Glutamatergic neuron (in vitro differentiated cells): ENCODE data around the gene LRRC51. TPM values are rescaled to one million over a fixed set of nuclear protein-coding genes. Genes with fewer than 3 reads are reported as not detected.

Source experiments
- DNase-seq: peaks from one replicate; pipeline ENCODE4 v3.0.0; 2022
- H3K27ac Mint-ChIP-seq: one replicate; pipeline ENCODE4 v1.8.0; 2020; ENCODE audit warnings: mild to moderate bottlenecking, mixed read lengths, inconsistent platforms; ENCODE audit not compliant: unreplicated experiment
- H3K27me3 Mint-ChIP-seq: one replicate; pipeline ENCODE4 v1.8.0; 2020; ENCODE audit warnings: mild to moderate bottlenecking, moderate library complexity, mixed read lengths, inconsistent platforms; ENCODE audit not compliant: unreplicated experiment
- H3K36me3 Mint-ChIP-seq: one replicate; pipeline ENCODE4 v1.8.0; 2020; ENCODE audit warnings: mild to moderate bottlenecking, mixed read lengths, inconsistent platforms; ENCODE audit not compliant: unreplicated experiment
- H3K4me1 Mint-ChIP-seq: one replicate; pipeline ENCODE4 v1.8.0; 2020; ENCODE audit warnings: mild to moderate bottlenecking, low read depth, mixed read lengths, inconsistent platforms; ENCODE audit not compliant: unreplicated experiment
- H3K4me3 Mint-ChIP-seq: one replicate; pipeline ENCODE4 v1.8.0; 2020; ENCODE audit warnings: mild to moderate bottlenecking, mixed read lengths, inconsistent platforms; ENCODE audit not compliant: unreplicated experiment
- H3K9me3 Mint-ChIP-seq: one replicate; pipeline ENCODE4 v1.8.0; 2020; ENCODE audit warnings: mild to moderate bottlenecking, moderate library complexity, mixed read lengths, inconsistent platforms; ENCODE audit not compliant: unreplicated experiment
- total RNA-seq: library from RNA; stranded (reverse); fragmentation: NEBNext Ultra II Directional; extraction: Animal tissue kit (Norgen Biotek cat#: 25700); gene quantifications from one replicate; pipeline ENCODE4 v1.2.1, GENCODE V29; 2021; ENCODE audit not compliant: unreplicated experiment
- TF ChIP-seq, protein P1 (sequence below): fragments of 200-600 bp; sonication (generic); IDR thresholded peaks from one replicate; pipeline ENCODE4 v1.5.0; 2021; ENCODE audit not compliant: partially characterized antibody, unreplicated experiment

Gene LRRC51
- total RNA-seq, 1 donor from 2014 or later: 8.3 TPM

DNA sequence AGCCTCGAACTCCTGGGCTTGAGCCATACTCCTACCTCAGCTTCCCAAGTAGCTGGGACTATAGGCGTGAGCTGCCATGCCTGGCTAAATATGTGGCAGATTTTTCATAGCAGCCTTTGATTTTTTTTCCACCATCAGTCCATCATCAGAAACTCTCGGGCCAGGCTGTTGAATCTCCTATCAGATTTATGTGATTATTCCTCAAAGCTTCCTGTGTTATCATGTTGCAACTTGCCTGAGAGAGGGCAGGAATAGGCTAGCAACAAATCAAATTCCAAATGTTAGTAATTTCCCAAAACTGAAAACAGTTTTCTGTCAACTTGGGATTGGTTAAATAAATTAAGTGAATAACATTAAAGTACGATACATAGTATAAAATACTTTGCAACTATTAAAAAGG lies 3.4 kb downstream of the LRRC51 start:
- no peak for DNase-seq
- TF ChIP-seq, protein P1, sequence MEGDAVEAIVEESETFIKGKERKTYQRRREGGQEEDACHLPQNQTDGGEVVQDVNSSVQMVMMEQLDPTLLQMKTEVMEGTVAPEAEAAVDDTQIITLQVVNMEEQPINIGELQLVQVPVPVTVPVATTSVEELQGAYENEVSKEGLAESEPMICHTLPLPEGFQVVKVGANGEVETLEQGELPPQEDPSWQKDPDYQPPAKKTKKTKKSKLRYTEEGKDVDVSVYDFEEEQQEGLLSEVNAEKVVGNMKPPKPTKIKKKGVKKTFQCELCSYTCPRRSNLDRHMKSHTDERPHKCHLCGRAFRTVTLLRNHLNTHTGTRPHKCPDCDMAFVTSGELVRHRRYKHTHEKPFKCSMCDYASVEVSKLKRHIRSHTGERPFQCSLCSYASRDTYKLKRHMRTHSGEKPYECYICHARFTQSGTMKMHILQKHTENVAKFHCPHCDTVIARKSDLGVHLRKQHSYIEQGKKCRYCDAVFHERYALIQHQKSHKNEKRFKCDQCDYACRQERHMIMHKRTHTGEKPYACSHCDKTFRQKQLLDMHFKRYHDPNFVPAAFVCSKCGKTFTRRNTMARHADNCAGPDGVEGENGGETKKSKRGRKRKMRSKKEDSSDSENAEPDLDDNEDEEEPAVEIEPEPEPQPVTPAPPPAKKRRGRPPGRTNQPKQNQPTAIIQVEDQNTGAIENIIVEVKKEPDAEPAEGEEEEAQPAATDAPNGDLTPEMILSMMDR: no peak
- H3K4me3 Mint-ChIP-seq: no peak overlapping the region
- peaks cover 26% of the 10 kb centered on the region for H3K4me1 Mint-ChIP-seq
- H3K27ac Mint-ChIP-seq: no peak overlapping the region
- H3K36me3 Mint-ChIP-seq: no peaks in the 10 kb centered on the region
- peaks cover 11% of the 10 kb centered on the region for H3K9me3 Mint-ChIP-seq
- peaks cover 7% of the 10 kb centered on the region for H3K27me3 Mint-ChIP-seq

DNA sequence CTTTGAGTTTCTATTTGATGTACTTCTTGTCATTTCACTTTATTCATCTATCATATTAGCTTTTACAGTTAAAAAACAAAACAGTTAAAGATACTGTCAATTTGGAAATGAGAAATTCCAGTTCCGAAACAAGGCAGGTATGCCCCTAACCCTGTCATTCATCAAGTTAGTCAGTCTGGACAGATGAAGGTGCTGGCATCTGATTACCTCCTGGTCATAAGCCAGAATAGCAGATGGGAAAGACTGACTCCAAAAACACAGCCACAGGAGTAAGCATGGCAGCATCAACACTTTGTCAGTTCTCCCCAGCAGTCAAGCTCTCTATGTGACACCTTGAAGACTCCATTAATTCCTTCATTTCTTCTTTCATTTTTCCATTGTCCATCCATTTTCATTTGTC lies 4.3 kb downstream of the LRRC51 start:
- no peaks in the 10 kb centered on the region for H3K36me3 Mint-ChIP-seq

DNA sequence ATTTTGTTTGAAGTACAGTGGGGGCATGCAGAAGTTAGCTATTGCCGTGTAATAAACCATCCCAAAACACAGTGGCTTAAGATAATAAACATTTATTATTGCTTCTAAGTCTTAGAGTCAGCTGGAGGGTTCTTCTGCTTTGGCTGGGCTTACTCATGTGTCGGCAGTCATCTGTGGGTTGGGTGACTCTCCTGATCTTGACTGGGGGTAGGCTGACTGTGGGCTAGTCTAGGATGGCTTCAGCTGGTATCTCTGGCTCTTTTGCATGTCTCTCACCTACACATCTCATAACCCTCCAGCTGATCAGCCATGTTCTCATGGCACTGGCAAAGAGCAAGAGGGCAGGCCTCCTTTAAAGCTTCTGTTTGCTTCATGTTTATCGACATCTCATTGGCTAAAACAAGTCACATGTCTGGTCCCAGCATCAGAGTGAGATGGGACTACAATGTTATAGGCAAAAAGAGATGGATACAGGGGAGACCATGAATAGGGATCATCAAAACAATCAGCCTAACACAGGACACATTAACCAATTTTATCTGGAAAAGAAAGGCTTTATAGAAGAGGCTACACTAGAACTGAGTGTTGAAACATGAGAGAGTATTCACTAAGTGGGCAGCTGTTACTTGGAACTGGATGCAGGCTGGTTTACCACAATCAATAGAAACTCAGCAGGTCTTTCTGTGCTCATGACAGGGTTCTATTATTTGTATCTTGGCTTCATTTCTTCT lies 5.1 kb downstream of the LRRC51 start:
- Mint-ChIP-seq H3K9me3 (peaks cover 8% of the 10 kb centered on the region), H3K36me3 (no peaks in the 10 kb centered on the region), H3K27ac (peak overlapping the region; percentile 88), H3K27me3 (peaks cover 5% of the 10 kb centered on the region), H3K4me3 (peak overlapping the region; percentile 9), H3K4me1 (peaks cover 25% of the 10 kb centered on the region)
- TF ChIP-seq, protein P1: no peak
- no peak for DNase-seq

More for the DNA sequence above, 4.3 kb downstream of the LRRC51 start:
- no peak for DNase-seq
- TF ChIP-seq, protein P1: no peak
- no peak overlapping the region for H3K4me3 Mint-ChIP-seq
- H3K27me3 Mint-ChIP-seq: peaks cover 5% of the 10 kb centered on the region
- H3K4me1 Mint-ChIP-seq: peaks cover 25% of the 10 kb centered on the region
- no peak overlapping the region for H3K27ac Mint-ChIP-seq
- peaks cover 9% of the 10 kb centered on the region for H3K9me3 Mint-ChIP-seq

DNA sequence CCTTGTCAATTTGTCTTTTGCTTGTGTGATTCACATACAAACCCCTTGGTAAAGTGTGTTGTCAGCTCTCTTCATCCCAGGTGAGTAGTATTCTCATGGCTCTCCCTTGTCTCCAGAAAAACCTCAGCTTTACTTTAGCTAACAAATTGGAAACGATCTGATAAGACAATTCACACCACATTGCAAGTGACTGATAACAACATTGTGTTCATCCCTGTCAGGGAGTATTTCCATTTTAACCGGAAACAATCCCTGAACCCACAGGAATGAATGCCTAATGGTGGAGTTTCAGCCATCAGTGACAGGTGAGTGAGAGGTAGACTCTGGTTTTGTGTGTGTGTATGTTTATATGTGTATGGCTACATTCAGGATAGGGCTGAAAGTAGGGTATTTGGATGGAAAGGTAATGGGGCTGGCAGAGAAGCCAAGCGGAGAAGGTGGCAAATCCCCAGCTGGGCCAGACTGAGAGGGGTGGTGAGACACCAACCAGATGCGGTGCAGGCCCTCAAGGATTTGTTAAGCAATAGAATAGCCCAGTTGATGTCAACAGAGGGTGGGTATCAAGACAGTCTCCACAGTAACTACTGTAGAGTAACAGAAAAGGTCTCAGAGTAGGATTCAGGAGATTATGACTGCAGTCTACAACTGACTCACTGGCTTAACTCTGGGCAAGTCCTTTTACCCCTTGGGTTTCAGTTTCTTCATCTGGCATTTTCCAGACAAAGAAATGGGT lies 7.6 kb downstream of the LRRC51 start:
- Mint-ChIP-seq H3K4me1 (peaks cover 27% of the 10 kb centered on the region), H3K27ac (peak overlapping the region; percentile 0), H3K4me3 (no peak overlapping the region), H3K36me3 (no peaks in the 10 kb centered on the region), H3K27me3 (peaks cover 2% of the 10 kb centered on the region), H3K9me3 (peaks cover 4% of the 10 kb centered on the region)
- TF ChIP-seq, protein P1: no peak
- DNase-seq: no peak

DNA sequence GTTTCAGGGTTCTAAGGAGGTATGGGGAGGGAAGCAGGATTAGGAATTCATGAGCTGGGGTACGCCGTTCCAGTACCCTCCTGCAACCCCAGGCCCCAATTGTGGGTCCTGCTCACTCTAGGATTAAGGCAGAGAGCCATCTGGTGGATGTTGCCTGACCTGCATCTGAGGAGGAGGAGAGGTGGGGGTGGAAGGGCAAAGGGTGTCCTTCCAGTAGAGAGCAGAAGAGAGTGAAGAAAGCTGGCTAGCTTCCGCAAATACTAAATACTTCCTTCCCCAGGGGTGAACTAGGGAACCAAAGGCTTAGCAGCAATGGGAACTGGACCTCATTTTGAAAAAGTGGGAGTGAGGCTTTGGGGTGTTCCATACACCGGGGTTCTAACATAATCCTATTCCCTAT lies 10.6 kb downstream of the LRRC51 start:
- H3K36me3 Mint-ChIP-seq: no peaks in the 10 kb centered on the region
- peak; percentile 82 for DNase-seq
- TF ChIP-seq, protein P1: peak; percentile 59
- H3K27me3 Mint-ChIP-seq: no peaks in the 10 kb centered on the region
- peaks cover 21% of the 10 kb centered on the region for H3K4me1 Mint-ChIP-seq
- H3K27ac Mint-ChIP-seq: no peak overlapping the region
- peaks cover 4% of the 10 kb centered on the region for H3K9me3 Mint-ChIP-seq
- H3K4me3 Mint-ChIP-seq: no peak overlapping the region
